Retinal pigment epithelial cell (primary cell): ENCODE data around the gene ELP5.

ENCODE experiments used
- DNase-seq: peaks from one replicate; pipeline ENCODE4 v3.0.0-alpha.2; 2010; ENCODE audit warnings: low read depth
- H3K4me3 ChIP-seq: 2 replicates; pipeline ENCODE4 v1.5.1; 2011; ENCODE audit warnings: mild to moderate bottlenecking, low read length, control low read depth, moderate library complexity
- TF ChIP-seq, protein P1 (sequence below): conservative IDR thresholded peaks from 2 replicates; pipeline ENCODE4 v1.5.1; 2011; ENCODE audit warnings: low read depth, low read length, control low read depth, inconsistent platforms

Gene ELP5, protein sequence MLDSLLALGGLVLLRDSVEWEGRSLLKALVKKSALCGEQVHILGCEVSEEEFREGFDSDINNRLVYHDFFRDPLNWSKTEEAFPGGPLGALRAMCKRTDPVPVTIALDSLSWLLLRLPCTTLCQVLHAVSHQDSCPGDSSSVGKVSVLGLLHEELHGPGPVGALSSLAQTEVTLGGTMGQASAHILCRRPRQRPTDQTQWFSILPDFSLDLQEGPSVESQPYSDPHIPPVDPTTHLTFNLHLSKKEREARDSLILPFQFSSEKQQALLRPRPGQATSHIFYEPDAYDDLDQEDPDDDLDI

DNA sequence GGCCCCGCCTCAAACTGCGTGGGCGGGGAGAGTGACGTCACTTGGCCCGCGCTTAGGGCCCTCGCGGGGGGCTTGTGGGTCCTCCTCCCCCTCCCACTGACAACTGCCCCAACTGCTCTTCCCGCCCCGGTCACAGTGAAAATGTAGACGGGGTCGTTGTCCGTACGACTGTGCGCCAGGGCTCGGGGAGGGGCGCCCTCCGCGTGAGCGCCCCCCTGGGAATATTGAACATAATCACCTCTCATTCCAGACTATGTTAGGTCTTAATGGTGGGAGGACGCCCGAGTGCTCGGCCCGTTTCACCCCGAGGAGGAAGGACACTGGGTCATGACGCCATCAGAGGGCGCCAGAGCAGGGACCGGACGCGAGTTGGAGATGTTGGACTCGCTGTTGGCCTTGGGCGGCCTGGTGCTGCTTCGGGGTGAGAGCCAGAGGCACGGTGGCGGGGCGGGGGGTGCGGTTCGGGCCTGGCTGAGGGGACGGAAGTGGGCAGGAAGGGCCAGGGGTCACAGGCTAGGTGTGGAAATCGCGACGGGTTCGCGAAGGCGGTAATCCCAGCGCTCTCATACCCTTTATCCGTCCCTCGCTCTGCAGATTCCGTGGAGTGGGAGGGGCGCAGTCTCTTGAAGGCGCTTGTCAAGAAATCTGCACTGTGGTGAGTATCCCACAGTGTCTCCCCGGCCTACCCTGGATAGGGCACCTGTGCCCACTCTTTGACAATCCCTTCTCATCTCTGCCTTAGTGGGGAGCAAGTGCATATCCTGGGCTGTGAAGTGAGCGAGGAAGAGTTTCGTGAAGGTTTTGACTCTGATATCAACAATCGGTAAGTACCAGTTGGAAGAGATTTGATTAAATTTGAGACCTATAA lies at the start of gene ELP5:
Gene ELP5 (plus strand): TSS at position 40 of the 868 bp plus-strand sequence. CDS start 336 bp downstream, at position 376.
- TF ChIP-seq, protein P1, sequence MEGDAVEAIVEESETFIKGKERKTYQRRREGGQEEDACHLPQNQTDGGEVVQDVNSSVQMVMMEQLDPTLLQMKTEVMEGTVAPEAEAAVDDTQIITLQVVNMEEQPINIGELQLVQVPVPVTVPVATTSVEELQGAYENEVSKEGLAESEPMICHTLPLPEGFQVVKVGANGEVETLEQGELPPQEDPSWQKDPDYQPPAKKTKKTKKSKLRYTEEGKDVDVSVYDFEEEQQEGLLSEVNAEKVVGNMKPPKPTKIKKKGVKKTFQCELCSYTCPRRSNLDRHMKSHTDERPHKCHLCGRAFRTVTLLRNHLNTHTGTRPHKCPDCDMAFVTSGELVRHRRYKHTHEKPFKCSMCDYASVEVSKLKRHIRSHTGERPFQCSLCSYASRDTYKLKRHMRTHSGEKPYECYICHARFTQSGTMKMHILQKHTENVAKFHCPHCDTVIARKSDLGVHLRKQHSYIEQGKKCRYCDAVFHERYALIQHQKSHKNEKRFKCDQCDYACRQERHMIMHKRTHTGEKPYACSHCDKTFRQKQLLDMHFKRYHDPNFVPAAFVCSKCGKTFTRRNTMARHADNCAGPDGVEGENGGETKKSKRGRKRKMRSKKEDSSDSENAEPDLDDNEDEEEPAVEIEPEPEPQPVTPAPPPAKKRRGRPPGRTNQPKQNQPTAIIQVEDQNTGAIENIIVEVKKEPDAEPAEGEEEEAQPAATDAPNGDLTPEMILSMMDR, result no peak
- H3K4me3 ChIP-seq, result peak within 1 kb of the TSS; percentile 89
- DNase-seq, result peak; percentile 78

DNA sequence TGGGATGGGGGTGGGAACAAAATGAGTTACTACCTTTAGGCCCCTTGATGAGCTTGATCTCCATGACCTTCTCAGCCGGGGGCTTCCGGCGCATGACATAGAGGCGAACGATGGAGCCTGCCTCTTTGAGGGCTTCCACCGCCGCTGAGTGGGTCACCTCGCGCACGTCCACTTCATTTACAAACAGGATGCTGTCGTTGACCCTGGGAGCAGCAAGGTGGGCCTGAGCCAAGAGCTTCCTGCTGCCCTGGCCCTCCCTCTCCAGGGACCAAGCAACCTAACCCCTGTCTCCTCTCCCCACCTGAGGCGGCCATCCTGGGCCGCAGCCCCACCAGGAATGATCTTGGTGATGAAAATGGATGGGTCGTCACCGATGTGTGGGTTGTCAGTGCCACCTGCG lies 48.6 kb upstream of the ELP5 start:
- TF ChIP-seq, protein P1, result no peak
- DNase-seq, result no peak
- H3K4me3 ChIP-seq, result no peak overlapping the region

DNA sequence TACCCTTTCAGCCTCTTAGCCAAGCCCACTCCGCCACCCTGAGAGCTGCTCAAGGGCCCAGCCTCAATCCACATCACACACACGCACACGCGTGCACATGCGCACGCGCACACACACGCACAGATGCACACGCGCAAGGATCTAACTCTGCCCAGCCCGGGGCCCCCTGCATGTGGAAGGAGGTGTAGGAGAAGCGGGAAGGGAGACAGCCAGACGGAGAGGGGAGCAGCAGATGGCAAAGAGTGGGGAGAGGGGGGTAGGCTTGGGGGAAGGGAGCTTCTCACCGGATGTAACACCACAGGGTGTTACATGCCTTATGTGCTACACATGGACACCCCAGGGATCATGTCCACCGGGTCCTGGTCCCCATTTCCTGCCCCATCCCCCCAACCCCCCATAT lies 47.7 kb upstream of the ELP5 start:
- no peak for DNase-seq
- TF ChIP-seq, protein P1, result no peak
- peak overlapping the region; percentile 73 for H3K4me3 ChIP-seq

DNA sequence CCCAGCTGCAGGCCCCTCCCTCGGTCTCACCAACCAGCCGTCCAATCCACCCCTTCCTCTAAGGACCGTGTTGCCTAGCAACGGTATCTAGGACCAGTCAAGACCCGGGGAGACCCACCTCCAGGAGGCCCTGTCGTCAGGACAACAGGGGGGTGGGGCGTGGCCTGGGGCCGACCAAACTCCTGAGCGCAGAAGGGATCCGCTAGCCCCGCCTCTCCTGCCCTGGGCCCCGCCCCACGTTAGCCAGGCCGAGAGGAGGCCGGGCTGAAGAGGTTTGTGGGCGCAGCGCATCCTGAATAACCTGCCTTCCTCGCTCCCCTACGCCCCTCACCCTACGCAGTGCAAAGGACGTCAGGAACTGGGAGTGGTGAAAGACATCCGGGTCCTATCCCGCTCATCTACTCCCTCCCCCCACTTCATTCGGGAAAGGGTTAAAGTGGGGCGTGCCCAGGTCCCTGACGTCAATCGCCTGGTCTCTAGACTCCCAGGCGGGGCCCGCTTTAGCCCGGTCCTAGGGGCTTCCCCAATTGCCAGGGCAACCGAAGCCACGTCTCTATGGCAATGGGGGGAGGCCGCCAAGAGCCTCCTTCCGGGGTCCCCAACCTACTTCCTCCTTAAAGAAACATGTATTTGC lies 47.1 kb upstream of the ELP5 start:
- H3K4me3 ChIP-seq, result peak overlapping the region; percentile 73
- TF ChIP-seq, protein P1, result no peak

DNA sequence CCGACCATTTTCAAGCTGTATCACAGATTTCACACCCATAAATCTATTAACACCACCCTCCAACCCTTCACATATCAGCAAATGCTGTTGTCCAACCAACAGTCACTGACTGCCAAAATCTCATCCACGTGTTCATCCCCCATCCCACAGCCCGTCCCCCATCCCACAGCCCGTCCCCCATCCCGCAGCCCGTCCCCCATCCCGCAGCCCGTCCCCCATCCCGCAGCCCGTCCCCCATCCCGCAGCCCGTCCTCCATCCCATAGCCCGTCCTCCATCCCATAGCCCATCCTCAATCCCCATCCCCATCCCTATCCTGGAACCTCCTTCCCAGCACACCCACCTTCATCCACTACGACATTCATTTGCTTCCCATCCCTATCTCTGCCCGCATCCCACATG lies 46.5 kb upstream of the ELP5 start:
- peak overlapping the region; percentile 73 for H3K4me3 ChIP-seq
- TF ChIP-seq, protein P1, result no peak
- DNase-seq, result no peak

More for the DNA sequence above, 47.1 kb upstream of the ELP5 start:
- peak; percentile 48 for DNase-seq

DNA sequence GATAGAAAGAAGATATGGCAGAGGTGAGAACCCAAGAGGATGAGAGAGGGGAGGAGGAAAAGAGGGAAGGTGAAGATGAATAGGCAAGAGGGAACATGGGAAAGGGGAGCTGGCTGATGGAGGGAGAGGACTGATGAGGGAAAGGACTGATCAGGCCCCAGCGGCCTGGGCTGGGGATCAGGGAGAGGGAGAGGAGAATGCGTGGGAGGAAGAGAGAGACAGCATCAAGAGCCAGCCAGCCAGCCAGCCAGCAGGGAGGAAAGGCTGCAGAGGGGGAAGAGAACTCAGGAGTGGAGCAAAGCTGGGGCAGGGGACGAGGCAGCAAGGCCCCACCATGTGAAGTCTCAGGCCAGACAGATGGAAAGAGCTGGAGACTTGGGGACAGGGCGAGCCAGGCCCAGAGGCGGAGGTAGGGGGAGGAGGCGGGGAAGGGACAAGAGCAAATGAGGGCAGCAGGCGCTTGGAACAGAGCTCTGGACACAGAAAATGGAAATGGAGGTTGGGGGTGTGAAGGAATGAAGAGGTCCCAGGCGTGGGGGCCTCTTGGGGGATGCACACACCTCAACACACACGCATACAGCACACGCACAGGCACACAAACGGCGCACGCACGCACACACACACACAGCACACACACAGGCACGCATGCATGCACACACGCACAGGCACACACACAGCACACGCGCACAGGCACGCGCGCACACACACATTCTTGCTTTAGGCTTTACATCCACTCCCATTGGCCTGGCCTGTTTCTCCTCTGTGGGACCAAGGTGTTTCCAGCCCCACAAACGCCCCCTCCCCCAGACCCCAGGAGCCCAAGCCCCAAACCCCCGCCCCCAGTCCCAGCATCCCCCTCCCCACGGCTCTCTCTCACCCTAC lies 44.7 kb upstream of the ELP5 start:
- H3K4me3 ChIP-seq, result no peak overlapping the region
- no peak for DNase-seq
- TF ChIP-seq, protein P1, result no peak
